LNCAP (cell line): ENCODE results near the gene PSME4.

Experiments used
- CTCF ChIP-seq: fragments of 450-650 bp; IDR thresholded peaks from 2 replicates; pipeline ENCODE4 v1.5.1; 2017; ENCODE audit warnings: mild to moderate bottlenecking

Gene PSME4

GRCh38 chr2:53952519-53952918, 18.3 kb downstream of the PSME4 start:
- no peak for TF ChIP-seq CTCF

GRCh38 chr2:53949457-53949856, 21.3 kb downstream of the PSME4 start:
- TF ChIP-seq CTCF: no peak

- TF ChIP-seq CTCF: no peak
These were observed 25.3 kb downstream of the PSME4 start for GRCh38 chr2:53945538-53945937.

GRCh38 chr2:53944542-53944941, 26.3 kb downstream of the PSME4 start:
- no peak for TF ChIP-seq CTCF

- no peak for TF ChIP-seq CTCF
These were observed 28.5 kb downstream of the PSME4 start for GRCh38 chr2:53942280-53942679.

GRCh38 chr2:53941749-53942148, 29.0 kb downstream of the PSME4 start:
- no peak for TF ChIP-seq CTCF

GRCh38 chr2:53939656-53940055, 31.1 kb downstream of the PSME4 start:
- no peak for TF ChIP-seq CTCF

- no peak for TF ChIP-seq CTCF
These were observed 31.9 kb downstream of the PSME4 start for GRCh38 chr2:53938904-53939303.
